Mesodermal cell (in vitro differentiated cells): ENCODE data around the gene NOTUM.

ENCODE experiments used
- H3K27ac ChIP-seq: 2 replicates; pipeline ENCODE4 v1.7.0; 2013; ENCODE audit warnings: mild to moderate bottlenecking, low read depth, low read length, moderate library complexity; ENCODE audit not compliant: severe bottlenecking
- H3K36me3 ChIP-seq: 2 replicates; pipeline ENCODE4 v1.7.1; 2013; ENCODE audit warnings: mild to moderate bottlenecking, low read length, moderate library complexity; ENCODE audit not compliant: control insufficient read depth, insufficient read depth
- H3K4me1 ChIP-seq: one replicate; pipeline ENCODE4 v1.7.1; 2013; ENCODE audit warnings: mild to moderate bottlenecking, low read length; ENCODE audit not compliant: insufficient read depth, control insufficient read depth, poor library complexity, severe bottlenecking
- H3K4me3 ChIP-seq: 2 replicates; pipeline ENCODE4 v1.7.0; 2013; ENCODE audit warnings: low read length, control low read depth, mild to moderate bottlenecking; ENCODE audit not compliant: insufficient read depth, poor library complexity, severe bottlenecking; ENCODE audit errors: extremely low read depth
- H3K9me3 ChIP-seq: 2 replicates; pipeline ENCODE4 v1.7.1; 2013; ENCODE audit warnings: mild to moderate bottlenecking, low read length, moderate library complexity; ENCODE audit not compliant: control insufficient read depth
- WGBS, 2 experiments: methylation state at CpG; one replicate each; pipeline ENCODE4 v1.1.5; 2013; ENCODE audit warnings: missing lambda C conversion rate in 2 of 2; ENCODE audit not compliant: insufficient coverage in 2 of 2; 5-methylcytosine and 5-hydroxymethylcytosine counted together

The NOTUM gene

DNA sequence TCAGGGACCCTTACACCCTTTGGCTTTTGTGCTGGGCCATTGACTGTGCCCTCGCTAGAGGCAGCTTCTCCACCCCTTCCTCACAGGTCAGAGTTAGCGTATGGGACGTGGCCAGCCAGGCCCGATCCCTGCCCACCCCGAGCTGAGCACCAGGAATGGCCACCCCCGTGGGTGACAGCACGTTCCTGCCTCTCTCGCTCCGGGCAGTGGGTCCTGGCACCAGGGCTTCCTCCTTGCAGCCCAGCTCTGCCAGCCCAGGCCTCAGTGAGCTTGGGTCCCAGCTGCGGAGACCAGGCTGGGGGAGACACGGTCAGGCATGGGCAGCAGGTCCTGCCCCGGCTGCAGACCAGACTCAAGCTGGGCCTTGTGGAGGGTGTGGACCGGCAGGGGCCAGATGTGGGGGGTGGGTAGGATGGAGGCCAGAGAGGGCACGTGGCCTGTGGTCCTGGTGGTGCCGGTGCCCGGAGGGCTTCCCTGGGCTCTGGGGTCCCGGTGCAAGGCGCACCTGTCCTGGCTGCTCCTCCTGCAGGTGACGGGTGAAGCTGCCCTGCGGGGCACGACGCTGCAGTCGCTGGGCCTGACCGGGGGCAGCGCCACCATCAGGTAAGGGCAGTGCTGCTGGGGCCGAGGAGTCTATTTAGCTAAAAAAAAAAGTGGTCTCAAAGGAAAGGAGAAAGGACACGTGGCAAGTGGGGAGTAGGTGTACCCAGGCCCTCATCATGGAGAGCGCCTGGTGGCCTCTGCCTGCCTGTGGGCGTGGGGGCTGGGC, 34.7 kb upstream of the NOTUM start:
- WGBS, 2 experiments = 94% methylated on average over 27 to 28 of the region's 29 CpGs
- Histone ChIP-seq H3K27ac (no peak overlapping the region), H3K9me3 (no peaks in the 10 kb centered on the region), H3K36me3 (peaks cover 22% of the 10 kb centered on the region), H3K4me3 (no peak overlapping the region), H3K4me1 (peaks cover 24% of the 10 kb centered on the region)

DNA sequence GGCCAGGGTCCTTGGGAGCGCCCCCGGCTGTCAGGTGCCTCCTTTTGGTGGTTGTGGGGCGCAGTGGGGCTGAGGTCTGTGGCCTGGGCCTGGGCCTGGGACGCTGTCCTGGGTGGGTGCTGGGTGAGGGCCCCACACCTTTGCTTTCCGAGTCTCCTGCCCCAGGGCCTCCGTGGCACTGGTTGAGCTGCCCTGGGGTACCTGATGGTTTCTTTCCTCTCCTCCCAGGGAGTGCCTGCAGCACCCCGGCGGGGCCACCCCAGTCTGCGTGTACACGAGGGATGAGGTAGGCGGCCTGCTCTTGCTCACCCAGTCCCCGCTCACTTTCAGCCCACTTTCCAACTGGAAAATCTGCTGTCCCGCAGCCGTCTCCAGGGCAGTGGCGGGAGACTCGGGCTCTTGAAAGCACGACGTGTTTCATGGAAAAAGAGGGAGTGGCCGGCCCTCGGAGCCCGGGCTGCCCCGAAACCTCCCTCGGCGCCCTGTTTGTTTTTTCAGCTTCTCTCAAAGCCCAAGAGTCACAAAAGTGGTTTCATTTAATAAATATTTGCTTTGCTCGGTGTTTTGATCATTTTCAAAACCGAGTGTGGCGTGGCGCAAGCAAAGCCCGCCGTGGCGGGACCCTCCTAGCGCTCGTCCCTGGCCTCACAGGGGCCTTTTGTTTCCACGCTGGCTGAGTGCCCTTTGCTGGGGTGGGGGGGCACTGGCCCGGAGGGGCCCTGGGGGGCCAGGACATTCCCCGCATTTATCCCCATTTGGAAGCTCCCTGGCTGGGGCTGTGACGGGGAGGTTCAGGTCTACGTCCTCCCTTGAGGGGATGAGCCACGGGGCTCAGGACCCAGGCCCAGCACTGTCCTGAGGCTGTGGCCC, 33.8 kb upstream of the NOTUM start:
- peaks cover 30% of the 10 kb centered on the region for H3K36me3 ChIP-seq
- 95 to 96% methylated on average over 27 to 36 of the region's 39 CpGs for WGBS, 2 experiments

DNA sequence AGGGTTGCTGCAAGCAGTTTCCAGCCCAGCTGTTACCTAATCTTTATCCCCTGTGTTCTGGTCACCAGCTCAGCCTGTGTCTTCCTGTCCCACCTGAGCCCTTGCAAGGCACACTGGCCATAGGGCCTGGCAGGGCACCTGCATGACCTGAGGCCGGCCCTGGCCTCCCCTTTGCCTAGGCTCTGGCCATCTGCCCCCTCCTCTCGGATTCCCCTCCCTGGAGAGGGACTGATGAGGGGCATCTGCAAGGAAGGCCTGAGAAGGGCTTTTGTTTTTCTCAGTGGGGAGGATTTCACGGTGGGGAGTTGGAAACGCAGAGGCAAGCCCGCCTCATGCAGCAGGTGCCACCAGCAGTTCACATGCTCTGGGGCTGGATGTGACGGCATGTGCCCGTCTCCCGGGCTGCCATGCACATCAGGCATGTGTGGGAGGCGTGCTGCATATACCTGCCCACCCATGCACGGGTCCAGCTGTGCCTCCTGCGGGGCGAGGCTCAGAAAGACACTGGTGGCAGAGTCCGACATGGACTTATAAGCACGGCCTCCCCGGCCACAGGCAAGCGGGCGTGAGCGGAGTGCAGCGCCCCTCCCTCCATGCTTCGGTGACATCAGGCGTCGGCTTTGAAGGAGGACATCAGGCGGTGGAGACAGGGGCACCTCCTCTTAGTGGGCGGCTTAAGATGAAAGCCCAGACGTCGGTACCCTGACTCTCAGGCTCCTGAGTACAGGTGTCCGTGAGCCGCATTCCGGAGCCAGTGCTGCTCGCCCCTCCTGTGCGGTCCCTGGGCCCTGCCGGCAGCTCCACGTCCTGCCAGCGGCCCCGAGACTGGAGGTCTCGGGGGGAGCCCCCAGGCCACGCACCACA, 33.0 kb upstream of the NOTUM start:
- Histone ChIP-seq H3K9me3 (no peaks in the 10 kb centered on the region), H3K36me3 (peaks cover 33% of the 10 kb centered on the region), H3K4me3 (no peak overlapping the region), H3K27ac (no peak overlapping the region), H3K4me1 (peaks cover 17% of the 10 kb centered on the region)
- 87 to 90% methylated on average over 35 to 36 of the region's 37 CpGs for WGBS, 2 experiments

More for the DNA sequence above, 33.8 kb upstream of the NOTUM start:
- Histone ChIP-seq H3K4me3 (no peak overlapping the region), H3K9me3 (no peaks in the 10 kb centered on the region), H3K4me1 (peaks cover 17% of the 10 kb centered on the region), H3K27ac (no peak overlapping the region)

DNA sequence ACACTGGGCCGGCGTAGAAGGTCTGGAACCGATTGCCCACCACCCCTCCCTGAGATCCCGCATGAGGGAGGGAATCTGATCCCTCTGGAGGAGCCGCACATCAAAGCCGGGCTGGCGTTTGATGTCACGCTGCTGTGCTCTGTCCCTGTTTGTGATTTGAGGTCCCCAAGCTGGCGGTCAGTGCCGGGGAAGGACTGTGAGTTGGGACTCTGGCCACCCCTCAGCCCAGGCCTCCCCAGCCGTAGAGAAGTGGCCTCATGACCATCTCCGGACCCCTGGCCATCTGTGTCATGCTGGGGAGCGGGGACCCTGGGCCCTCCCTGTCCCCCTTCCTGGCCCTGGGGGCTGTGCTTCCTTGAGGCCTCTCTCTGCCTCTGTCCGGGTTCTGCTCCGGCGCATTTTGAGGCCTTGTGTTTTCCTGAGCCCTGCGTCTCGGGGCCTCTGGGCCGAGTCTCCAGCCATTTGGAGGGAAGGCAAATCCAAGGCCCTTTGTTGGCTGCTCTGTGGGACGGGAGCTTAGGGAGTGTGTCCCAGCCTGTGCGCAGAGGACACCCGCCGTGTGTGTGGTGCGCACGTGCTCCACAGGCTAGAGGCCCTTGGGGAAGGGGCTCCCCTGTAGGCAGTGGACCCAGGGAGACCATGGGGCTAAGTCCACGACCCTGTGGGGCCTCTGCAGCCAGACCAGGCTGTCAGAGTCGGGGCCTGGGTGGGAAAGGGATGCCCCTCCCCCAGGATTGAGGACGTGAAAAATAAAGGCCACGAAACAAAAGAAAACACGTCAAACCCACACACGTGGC, 31.5 kb upstream of the NOTUM start:
- Histone ChIP-seq H3K4me3 (no peak overlapping the region), H3K36me3 (peaks cover 34% of the 10 kb centered on the region), H3K27ac (peak overlapping the region; percentile 82), H3K9me3 (no peaks in the 10 kb centered on the region), H3K4me1 (peaks cover 17% of the 10 kb centered on the region)
- 72 to 73% methylated on average over 28 to 29 of the region's 31 CpGs for WGBS, 2 experiments

DNA sequence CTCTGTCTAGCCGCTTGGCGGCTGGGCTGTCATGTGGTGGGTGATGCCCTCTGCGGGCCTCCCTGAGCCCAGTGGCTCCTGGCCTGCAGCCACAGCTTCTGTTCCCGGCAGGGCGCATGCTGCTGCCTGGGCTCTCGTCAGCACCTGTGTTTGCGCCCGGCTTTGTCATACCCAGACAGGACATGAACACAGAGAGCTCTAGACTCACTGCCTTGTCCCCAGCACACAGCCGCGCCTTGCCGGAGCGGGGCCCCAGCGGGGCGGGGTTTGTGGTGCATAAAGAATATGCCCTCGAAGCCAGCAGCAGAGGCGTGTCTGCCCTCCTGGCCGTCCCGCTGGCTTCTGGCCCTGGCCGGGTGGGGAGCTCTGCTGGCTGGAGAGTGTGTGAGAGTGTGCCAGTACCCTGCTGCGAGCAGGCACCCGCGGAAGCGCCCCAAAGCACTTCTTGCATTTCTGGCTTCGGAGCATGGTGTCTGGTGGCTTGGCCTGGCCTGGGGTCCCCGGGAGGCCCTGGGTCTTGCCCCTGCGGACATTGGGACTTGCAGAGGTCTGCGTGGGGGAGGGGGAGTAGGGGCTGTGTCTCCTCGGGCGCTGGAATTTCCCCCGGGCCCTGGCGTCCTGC, 30.8 kb upstream of the NOTUM start:
- Histone ChIP-seq H3K36me3 (peaks cover 31% of the 10 kb centered on the region), H3K9me3 (no peaks in the 10 kb centered on the region), H3K27ac (peak overlapping the region; percentile 82), H3K4me1 (peaks cover 17% of the 10 kb centered on the region), H3K4me3 (no peak overlapping the region)
- 49 to 54% methylated on average over 21 to 26 of the region's 31 CpGs for WGBS, 2 experiments

DNA sequence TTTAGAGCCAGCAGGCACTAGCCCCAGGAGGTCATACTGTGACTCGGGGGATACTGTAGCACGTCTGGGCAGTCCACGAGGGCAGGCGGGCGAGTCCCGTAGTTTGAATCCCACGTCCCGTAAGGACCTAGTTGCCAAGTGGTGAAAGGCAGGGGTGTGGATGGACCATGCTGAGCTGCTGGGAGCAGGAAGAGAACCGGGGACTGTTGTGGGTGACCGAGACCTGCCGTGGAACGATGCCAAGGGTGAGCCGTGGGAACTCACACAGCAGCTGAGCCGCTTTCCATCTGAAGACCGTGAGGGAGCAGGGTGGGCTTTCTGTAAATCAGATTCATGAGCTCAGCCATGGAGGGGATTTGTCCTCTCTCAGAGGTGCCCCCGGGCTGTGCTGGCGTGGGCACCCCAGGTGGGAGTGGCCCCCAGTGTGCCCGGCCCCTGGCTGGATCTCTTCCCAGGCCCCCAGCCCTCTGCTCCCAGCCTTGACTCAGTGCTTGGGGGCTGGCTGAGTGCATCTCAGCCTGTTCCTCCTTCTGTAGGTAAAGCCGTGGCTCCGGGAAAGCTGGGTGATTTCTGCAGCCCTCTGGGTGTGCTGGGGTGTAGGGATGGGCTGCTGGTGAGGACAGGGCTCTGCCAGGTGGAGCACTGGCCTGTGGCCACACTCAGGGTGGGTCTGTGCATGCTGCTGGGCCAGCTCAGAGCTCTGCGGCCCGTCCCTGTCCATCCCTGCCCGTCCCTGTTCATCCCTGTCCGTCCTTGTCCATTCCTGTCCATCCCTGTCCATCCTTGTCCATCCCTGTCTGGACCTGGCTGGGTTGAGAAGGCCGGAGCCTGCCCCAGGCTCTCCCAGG, 30.1 kb upstream of the NOTUM start:
- H3K4me3 ChIP-seq = no peak overlapping the region

DNA sequence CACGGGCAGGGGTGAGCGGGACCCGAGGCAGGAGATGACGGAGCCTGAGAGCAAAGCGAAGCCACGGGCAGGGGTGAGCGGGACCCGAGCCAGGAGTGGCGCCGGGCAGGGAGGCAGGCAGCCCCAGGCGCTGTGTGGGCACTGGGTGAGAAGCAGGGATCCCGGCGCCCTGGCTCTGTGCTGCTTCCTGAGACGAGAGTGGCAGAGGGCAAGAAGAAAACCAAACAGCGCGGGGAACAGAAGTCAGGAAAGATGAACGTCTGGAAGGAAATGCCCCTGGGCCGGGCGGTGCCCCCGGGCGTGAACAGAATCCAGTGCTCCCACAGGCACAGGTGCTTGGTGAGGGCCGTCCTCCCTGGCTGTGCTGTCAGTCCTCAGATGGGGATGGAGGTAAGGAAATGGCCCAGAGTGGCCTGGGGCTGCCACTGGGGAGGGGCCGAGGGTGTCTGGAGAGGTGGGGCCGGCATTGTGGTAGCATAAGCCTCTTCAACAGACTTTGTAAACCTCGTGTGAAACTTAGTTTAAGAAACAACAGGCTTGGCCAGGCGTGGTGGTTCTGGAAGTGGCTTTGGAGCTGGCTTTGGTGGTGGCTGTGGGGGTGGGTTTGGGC, 26.3 kb upstream of the NOTUM start:
- peaks cover 11% of the 10 kb centered on the region for H3K4me1 ChIP-seq
- no peak overlapping the region for H3K4me3 ChIP-seq
- no peaks in the 10 kb centered on the region for H3K9me3 ChIP-seq
- 93% methylated on average over 22 to 26 of the region's 26 CpGs for WGBS, 2 experiments
- no peak overlapping the region for H3K27ac ChIP-seq
- H3K36me3 ChIP-seq = peaks cover 56% of the 10 kb centered on the region

More for the DNA sequence above, 30.1 kb upstream of the NOTUM start:
- Histone ChIP-seq H3K27ac (peak overlapping the region; percentile 82), H3K36me3 (peaks cover 30% of the 10 kb centered on the region), H3K9me3 (no peaks in the 10 kb centered on the region), H3K4me1 (peaks cover 17% of the 10 kb centered on the region)
- 93 to 94% methylated on average over 24 to 25 of the region's 25 CpGs for WGBS, 2 experiments

DNA sequence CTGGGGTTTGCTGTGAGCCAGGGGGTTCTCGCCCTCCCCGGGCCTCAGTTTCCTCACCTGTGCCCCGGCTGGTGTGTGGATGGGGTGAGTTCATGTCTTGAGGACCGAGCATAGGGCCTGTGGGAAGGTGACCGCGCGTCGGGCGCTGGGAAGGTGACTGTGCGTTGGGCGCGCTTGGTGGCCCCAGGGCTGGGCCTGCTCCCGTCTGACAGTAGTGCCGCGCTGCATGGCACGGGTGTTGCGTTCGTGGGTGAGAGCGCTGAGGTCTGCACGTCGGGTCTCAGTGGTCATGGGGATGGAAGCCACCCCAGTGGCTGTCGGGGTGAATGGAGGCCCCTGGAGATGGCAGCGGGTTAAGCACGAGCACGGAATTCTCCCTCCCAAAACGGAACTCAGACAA, 25.6 kb upstream of the NOTUM start:
- Histone ChIP-seq H3K27ac (no peak overlapping the region), H3K36me3 (peaks cover 56% of the 10 kb centered on the region), H3K4me3 (no peak overlapping the region), H3K9me3 (no peaks in the 10 kb centered on the region), H3K4me1 (peaks cover 4% of the 10 kb centered on the region)
- 97% methylated on average over 19 to 22 of the region's 26 CpGs for WGBS, 2 experiments
